ENCODE results near the gene EVL.
"Not testable (repeated sequence)": the region's sequence is repeated elsewhere in the genome, so short reads cannot be mapped to it uniquely, and the experiment has no call there.

The EVL gene

DNA sequence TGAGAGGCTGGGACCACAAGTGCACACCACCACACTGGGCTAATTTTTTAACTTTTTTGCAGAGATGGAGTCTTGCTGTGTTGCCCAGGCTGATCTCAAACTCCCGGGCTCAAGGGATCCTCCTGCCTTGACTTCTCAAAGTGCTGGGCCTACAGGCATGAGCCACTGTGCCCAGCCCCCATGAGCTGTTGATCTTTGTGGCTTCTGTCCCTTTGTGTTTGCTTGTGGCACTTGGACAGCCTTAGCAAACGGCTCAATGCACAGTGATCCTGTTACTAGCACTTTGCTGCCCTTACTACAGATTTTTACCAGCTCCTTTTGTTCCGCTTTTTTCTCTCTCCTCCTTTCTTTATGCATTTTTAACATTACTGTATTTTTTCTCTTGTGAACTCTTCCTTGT lies 25.3 kb upstream of the EVL start:
- DNase-seq = no peak

DNA sequence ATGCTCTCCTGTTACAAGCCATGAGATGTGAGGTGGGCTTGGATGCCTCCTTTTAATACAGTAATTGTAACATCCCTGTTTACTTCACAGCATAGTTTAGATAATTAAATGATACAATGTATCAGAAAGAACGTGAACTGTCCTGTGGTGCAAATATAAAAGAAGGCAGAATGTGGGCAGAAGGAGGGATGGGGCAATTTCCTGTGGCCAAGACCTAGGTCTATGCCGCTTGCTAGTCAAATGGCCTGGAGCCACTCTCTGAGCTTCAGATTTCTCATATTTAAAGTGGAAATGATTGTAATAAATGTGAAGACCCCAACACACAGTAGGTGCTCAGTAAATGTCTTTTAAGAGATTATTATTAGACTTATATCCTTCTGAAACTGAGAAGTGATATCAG lies 24.0 kb upstream of the EVL start:
- DNase-seq = no peak

DNA sequence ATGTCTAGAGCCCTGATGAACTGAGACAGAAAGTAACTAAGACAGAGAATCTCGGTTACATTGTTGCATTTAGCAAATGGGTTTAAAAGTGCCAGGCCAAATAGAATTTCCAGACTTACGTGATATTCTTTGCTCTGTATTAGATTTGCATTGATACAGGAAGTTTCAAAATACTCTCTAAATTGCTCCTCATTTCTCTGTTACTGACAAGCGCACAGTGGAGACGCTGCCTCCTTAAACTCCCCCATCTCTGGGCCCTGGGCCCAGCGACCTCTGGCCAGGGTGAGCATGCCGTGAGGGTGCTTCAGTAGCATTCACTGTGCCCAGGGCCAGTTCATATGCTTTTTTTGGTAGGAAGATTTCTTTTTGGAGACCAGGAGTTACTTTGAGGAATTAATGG lies 22.9 kb upstream of the EVL start:
- no peak for DNase-seq

DNA sequence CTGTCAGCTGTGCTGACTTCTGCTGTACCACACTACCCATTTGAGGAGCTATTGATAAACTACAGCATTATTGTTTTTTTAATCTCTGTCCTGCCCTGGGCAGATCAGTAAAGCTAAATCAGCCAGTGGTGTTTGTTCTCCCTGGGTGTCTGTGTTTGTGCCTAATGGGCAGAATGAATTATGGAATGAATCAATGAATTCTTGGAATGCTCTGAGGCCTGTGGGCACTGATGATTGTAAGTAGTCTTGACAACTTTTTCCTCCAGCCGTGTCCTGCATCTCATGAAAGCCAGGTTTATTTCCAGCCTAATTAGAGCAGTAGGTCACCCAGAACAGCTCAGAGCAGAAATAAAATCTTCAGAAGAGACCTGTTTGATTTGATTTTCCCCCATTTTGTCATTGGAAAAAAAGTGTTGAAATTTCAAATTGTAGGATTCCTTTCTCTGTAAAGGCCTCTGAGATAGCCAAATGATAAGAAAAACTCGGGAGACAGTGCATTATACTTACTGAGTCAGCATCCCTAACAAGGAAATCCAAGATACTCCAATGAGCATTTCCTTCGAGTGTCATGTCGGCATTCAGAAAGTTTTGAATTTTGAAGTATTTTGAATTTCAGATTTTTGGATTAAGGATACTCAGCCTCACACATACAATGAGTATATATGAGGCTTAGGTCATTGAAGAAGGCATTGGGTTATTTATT lies 19.4 kb upstream of the EVL start:
- DNase-seq = no peak

DNA sequence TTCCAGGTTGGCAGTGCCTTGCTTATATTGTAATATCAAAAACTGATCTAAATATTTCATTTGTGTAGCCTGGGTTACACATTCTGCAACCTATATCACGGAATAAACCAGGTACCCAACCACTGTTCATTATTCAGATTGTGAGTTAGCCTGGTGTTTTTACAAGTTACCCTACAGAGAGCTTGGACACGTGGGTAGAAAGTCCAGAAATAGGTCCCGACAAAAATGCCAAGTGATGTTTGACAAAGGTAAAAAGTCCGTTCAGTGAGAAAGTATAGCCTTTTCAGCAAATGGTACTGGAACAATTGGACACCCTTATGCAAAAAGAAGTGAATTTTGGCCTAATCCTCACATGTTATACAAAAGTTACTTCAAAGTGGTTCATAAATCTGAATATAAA lies 17.6 kb upstream of the EVL start:
- no peak for DNase-seq

DNA sequence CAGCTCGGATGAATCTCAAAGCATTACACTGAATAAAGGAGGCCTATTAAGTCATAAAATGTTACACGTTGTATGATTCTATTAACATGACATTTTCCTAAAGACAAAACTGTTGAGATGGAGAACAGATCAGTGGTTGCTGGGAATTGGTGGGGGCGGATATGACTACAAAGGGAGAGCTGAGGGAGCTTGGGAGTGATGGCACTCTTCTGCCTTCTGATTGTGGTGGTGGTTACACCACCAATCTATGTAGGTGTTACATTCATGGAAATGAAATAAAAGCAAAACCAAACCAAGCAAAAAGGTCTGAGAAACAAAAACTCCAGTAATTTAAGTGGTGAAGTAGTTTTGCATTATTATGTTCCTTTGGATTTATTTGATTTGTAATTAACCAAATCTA lies 16.4 kb upstream of the EVL start:
- DNase-seq = no peak

DNA sequence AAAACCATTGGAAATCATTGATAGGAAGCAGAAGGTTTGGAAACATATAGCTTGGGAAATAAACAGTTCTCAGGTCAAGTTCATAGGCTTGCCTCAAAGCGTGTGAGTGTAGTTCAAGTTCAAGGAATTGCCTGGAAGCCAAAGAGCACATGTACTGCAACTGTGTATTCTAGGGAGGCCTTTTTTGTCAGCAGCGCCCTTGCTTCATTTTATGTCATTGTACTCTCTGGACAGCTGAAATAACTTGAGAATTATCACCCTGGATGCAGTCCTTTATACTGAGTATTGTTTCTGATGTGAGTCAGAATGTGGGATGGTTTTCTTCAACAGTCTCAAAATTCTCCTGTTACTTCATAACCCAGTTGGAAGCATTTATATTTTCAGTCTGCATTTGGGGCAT lies 16.0 kb upstream of the EVL start:
- DNase-seq = no peak

DNA sequence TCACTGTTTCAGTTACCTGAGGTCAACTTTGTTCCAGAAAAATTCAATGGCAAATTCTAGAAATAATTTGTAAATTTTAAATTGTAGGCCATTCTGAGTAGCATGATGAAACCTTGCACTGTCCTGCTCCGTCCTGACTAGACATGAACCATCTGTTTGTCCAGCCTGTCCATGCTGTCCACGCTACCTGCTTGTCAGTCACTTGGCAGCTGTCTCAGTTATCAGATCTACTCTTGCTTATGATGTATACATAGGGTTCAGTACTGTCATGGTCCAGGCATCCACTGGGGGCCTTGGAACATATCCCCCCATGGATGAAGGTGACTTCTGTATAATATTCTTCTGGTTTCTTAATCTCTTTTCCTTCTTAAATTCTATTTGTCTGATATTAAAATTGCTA lies 14.1 kb upstream of the EVL start:
- DNase-seq = no peak

DNA sequence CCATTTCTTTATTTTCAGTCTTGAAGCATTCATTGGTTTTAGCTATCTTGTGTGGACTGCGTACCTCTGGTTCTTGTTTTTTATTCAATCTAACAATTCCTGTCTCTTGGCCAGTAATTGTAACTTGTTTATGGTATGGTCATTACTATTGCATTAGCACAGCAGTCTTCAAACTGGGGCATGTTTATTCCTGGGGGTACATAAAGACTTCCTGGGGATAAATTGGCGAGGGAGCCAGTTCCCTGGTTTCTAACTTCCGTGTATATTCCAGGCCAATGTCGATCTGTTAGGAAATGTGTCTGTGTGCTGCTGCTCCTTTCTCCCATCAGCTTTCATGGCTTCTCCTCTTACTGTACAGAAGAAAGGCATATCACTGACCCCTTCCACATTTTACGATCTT lies 13.7 kb upstream of the EVL start:
- DNase-seq = no peak

DNA sequence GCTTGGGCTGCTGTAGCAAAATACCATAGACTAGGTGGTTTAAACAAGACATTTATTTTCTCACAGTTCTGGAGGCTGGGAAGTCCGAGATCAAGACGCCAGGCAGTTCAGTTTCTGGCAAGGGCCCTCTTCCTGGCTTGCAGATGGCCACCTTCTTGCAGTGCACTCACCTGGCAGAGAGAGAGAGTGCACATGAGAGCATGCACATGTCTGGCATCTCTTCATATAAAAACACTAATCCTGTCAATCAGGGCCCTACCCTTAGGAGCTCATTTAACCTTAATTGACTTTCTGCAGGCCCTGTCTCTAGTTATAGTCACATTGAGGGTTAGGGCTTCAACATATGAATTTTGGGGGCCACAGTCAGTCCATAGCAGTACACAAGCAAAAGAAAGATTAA lies 12.4 kb upstream of the EVL start:
- DNase-seq = no peak

DNA sequence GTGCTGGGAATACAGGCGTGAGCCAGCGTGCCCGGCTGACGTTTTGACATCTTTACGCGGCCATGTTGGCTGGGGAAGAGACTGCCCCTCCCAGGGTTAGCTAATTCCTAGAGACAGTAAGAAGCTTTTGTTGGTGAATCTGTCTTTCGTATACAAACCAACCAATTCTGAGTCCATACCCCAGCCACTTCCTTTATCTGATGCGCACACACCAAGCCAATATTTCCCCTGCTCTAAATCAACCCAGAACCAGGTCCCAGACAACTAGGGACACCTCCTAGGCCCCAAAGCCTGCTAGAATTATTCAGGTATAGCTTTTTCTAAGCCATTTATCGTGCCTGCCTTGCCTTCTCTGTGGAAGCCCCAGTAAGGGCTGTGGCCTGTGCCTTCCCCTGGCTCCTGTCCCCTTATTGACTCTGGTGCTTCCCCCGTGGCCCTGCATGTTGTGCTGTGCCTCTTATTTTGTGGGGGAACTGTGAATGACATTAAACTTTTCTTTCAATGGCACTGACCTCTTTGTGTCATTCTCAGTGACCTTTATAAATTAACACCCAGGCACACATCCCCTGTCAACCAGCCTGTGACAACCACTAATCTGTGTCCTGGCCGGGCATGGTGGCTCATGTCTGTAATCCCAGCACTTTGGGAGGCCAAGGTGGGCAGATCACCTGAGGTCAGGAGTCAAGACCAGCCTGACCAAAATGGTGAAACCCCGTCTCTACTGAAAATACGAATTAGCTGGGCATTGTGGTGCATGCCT lies 10.7 kb upstream of the EVL start:
- DNase-seq = no peak

DNA sequence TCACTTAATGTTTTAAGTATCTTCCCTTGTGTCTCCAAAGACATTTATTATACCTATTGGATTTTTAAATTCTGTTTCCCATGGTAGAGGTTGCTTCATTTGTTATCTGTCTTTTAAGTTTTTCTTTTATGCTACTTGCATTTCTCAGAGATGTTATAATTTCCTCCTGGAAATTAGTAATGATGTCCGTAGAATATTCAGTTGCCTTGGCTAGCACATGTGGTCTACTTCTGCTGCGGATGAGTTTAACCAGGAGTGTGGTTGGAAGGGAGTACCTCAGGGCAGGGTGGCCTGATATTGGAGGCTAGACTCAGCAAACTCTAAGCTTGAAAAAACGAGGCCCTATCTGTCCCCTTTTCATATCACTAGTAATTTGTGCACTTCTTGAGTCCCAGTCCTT lies 8.8 kb upstream of the EVL start:
- DNase-seq = no peak

DNA sequence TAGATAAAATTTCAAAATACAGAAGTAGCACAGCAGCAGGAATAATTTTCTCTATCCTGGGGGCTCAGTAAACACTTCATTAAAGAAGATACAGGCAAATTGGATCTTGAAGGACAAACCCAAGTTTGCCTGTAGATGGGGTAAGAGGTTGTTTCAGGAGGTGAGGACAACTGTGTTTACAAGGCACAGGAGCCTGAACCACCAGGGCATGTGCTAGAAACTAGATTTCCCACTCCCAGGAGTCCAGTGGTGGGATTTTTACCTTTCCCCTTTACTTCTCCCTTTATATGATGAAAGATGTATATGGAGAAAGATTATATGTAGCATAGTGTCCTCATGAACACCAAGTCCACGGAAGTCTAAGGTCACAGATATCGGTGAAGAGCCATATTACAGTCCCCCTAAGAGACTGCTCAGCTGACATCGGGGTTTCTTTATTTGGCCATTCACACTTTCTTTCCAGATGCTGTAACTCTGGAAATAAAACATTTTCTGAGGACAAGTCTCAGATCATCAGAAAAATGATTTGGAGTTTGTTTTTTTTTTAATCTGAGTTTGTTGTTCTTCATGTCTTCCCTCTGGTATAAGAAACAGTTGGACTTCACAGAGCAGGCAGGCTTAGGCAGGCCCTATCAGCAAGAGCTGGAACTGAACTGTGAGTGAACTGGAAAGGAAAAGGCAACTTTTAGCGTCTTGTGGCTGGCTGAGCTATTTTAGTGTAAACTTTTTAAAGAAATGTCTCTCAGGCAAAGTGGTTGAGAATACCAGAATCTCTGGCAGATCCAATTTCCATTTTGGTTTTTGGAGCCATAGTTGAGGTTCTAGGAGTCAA lies 8.0 kb upstream of the EVL start:
- DNase-seq = peak; percentile 55 to 78

DNA sequence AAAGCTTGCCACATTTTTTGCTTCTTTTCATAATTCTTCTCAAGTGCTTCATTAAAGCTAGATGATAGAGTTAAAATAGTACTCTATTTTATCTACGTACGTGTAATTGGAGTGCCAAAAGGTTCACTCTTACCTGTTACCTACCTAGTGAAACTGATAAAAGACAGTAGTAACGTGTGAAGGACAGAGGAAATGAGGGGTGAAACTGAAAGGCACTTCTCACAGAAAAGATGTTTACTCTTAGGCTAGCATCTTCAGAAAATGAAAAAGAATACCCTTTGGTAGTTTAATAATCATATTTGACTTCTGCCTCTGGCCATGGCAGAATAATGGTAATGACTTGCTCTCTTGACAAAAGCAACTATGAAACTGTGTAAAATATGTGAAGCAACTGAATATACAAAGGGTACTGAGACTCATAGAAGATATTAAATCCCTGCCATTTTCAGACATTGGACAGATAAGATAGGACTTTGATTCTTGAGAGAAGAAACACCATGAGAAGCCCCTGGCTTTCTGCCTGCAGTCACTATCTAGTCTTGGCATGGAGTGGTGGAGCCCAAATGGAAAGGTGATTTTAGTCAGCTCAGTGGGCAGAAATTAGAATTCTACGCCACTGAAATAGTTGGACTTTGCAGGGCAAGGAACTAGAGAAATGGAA lies 6.3 kb upstream of the EVL start:
- DNase-seq = peak in 1 of 2 donors; percentile 54

DNA sequence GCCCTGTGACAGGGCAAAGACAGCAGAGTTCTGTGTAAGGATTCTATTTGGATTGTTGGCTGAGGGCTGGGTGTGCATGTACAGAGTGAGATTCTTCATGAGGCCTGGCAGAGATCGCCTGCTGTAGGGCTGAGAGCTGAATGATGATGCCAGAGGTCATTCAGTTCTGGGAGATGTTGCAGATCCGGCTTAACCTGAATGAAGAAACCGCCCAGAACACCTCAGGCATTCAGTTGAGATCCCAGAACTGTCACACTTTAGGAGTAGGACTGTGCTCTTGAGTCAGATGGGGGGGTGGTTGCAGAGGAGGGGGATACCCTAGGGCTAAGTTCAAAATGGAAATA lies 5.8 kb upstream of the EVL start:
- DNase-seq = no peak

DNA sequence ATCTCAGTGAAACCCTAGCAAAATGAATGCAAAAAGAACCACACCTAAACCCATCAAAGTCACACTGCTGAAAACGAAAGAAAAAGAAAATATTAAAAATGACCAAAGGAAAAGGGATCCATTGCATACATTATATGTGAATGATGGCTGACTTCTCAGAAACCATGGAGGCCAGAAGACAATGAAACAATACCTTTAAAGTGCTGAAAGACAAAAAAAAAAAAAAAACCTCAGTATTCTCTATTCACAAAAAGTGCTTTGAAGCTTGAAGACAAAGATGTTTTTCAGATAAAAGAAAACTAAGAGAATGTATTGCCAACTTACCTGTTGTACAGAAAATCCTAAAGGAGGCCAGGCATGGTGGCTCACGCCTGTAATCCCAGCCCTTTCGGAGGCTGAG lies 4.5 kb upstream of the EVL start:
- DNase-seq = peak in 1 of 2 donors; percentile 58

DNA sequence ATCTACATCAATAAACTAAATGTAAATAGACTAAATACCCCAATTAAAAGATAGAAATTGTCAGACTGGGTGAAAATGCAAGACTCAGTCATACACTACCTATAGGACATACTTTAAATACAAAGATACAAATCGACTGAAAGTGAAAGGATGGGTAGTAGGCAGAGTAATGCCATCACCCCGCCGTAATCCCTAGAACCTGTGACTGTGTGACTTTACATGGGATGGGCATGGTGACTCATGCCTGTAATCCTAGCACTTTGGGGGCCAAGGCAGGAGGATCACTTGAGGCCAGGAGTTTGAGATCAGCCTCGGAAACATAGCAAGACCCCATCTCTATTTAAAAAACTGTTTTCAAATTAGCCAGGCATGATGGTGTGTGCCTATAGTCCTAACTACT lies 2.6 kb upstream of the EVL start:
- DNase-seq = peak in 1 of 2 donors; percentile 49

DNA sequence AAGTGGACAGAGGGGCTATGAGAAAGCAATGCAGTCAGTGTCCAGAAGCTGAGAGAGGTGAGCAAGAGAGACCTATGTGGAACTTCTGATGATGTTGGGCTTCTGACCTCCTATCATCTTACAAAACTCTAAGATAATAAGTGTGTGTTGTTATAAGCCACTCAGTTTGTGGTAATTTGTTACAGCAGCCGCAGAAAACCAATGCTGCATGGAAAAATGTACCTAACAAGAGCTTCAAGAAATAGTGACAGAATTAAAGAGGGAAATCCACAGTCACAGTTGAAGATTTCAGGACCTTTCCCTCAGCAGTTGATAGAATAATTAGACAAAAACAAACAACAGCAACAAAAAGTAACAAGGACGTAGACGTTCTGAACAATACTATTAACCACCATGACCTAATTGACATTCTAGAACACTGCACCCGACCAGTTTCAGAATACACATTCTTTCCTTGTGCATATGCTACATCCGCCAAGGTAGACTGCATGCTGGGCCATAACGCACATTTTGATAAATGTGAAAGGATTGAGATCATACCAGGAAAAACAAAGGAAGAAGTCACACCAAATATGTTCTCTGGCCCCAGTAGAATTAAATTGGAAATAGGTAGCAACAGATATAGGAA lies 1.8 kb upstream of the EVL start:
- peak in 1 of 2 donors; percentile 57 for DNase-seq

DNA sequence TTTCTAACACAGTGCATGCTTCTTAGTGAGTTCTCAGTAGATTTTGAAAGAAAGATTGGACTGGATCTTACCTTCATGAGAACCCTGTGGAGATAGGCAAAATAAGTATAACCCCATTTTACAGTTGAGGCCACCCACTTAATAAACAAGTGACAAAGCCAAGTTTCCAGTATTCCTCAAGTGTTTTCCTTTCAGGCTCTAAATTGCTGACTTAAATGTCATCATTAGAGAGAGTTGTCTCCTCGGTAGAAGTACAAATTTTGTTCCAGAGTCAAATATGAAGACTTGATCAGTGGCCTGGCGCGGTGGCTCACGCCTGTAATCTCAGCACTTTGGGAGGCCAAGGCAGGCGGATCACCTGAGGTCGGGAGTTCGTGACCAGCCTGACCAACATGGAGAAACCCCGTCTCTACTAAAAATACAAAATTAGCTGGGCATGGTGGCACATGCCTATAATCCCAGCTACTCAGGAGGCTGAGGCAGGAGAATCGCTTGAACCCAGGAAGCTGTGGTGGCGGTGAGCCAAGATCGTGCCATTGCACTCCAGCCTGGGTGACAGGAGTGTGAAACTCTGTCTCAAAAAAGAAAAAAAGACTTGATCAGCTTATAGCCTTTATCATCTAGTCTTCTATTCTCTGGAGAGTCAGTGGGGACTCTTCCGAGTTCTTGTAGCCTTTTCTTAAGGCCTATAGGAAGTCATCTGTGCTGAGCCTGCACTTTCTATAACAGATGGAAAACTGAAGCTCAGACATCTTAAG lies 708 bp upstream of the EVL start:
- not testable (repeated sequence) for DNase-seq

DNA sequence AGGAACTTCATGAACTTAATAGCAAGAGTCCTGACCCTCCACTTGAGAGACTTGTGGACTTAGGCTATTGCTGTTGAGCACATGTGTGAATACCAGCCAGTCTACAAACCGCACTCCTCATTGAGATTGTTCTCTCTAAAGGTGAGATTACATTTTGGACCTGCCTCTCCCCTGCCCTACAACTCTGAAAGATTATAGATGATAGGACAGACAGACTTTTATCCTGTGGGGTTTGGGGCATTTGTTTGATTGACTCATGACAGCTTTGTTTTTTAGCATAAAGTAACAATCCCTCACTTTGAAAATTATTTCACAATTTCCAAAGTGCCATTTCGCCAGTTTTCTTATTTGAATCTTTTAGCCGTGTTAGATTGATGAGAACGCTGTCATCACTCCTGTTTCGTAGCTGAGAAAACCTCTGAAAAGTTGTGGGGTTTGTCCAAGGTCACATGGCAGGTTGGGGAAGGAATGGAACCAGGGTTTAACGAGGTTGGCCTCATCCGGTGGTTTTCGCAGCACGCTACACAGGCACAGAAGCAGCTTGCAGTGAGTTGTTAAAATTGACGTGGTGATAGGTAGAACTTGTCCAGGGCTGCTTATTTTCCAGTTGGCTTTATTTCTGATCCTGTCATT lies 836 bp downstream of the EVL start:
- DNase-seq = peak; percentile 76 to 87

DNA sequence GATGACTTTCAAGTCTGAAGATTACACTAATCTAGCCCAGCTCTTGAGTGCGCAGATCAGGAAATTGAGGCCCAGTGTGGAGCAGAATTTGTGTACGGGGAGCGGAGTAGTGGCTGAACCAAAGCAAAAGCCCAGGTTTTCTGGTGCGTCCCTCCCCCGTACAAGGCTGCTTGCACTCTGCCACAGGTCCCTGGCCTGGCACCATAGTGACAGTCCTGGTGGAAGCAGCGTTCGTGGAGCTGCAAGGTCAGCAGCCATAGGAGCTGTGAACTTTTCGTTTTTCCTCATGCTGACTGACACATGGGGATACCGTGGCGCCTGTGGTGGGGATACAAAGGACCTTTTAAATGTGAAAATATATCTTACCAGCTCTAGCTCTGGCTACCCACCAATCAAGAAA lies 1.7 kb downstream of the EVL start:
- no peak for DNase-seq

DNA sequence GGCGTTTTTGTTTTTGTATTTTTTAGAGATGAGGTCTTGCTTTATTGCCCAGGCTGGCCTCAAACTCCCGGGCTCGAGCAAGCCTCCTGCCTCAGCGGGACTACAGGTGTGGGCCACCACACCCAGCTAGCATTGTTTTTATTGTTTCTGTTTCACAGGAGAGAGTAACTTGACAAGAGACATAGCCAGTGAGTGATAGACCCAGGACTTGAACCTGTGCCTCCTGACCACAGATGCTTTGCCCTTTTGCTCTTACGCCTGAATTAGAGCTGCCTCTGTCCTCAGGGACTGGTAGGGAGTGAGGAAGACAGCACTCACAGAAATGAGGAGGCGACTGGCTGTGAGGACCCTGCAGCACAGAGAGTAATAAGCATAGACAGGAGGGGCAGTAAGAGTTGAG lies 2.3 kb downstream of the EVL start:
- no peak for DNase-seq

All from CD4-positive, alpha-beta T cell treated with Interferon alpha-2 for 1 hour (primary cell).